ENCODE data around the gene MALAT1. TPM values are rescaled to one million over a fixed set of nuclear protein-coding genes. Genes with fewer than 3 reads are reported as not detected.

MALAT1 gene
- total and polyA plus RNA-seq, 2 of the 13 experiments (the other 11 are each of a cell fraction or from before 2014, with no cell fraction given) = 143 to 1,237 TPM

DNA sequence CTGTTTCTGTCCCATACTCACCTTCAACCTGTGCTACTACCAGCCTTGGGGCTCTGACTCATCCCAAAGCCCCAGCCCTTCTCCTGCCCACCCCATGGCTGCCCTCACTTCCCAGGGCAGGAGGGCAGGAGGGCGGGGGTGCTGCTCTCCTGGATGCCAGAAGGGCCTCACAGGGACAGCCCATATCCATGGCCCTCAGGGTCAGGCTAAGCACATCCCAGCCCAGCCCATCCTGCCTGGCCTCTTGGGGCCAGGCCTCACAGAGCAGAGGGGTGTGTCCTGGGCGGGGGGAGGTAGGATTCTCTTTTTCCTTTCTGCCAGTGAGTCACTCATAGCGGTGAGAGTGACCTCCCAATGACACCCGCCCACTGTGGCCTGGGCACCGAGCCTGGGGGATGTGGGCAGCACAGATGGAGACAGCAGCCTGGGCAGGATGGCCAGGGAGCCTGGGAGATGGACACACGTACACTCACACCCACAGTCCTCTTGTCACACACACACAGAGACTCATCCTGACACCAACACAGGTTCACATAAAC lies 56.9 kb downstream of the MALAT1 start (continued):
- TF ChIP-seq ZNF646 (CRISPR knock-in tag; IDR thresholded peaks at IDR 0.05) (no peak), TFDP1 (CRISPR knock-in tag; IDR thresholded peaks at IDR 0.05; ENCODE audit: borderline replicate concordance) (no peak), IRF2 (CRISPR knock-in tag; IDR thresholded peaks at IDR 0.05) (0 out of 2 replicates have a peak, but pooled peaks have one; percentile 14), NR2F1 (CRISPR knock-in tag; IDR thresholded peaks at IDR 0.05) (peak; percentile 42 to 44; a peak in 1 of 4 replicates), ZMAT3 (CRISPR knock-in tag; conservative IDR thresholded peaks at IDR 0.05) (no peak), ZNF383 (CRISPR knock-in tag; IDR thresholded peaks at IDR 0.05; ENCODE audit: borderline replicate concordance) (no peak), GABPB1 (CRISPR knock-in tag; IDR thresholded peaks at IDR 0.05) (peak; percentile 44; the same call in 1 of the 2 replicates)
- TF ChIP-seq, protein P1, sequence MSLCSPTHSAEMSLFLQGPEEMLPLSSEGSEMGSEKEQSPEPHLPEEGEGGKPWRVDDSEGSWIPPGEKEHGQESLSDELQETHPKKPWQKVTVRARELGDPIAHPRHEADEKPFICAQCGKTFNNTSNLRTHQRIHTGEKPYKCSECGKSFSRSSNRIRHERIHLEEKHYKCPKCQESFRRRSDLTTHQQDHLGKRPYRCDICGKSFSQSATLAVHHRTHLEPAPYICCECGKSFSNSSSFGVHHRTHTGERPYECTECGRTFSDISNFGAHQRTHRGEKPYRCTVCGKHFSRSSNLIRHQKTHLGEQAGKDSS (CRISPR knock-in tag; IDR thresholded peaks at IDR 0.05; ENCODE audit: borderline replicate concordance, low read depth) = peak; percentile 77; the same call in 1 of the 2 replicates
- TF ChIP-seq, protein P2, sequence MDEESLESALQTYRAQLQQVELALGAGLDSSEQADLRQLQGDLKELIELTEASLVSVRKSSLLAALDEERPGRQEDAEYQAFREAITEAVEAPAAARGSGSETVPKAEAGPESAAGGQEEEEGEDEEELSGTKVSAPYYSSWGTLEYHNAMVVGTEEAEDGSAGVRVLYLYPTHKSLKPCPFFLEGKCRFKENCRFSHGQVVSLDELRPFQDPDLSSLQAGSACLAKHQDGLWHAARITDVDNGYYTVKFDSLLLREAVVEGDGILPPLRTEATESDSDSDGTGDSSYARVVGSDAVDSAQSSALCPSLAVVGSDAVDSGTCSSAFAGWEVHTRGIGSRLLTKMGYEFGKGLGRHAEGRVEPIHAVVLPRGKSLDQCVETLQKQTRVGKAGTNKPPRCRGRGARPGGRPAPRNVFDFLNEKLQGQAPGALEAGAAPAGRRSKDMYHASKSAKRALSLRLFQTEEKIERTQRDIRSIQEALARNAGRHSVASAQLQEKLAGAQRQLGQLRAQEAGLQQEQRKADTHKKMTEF (CRISPR knock-in tag; IDR thresholded peaks at IDR 0.05) = peak; percentile 72
- TF ChIP-seq, protein P3, sequence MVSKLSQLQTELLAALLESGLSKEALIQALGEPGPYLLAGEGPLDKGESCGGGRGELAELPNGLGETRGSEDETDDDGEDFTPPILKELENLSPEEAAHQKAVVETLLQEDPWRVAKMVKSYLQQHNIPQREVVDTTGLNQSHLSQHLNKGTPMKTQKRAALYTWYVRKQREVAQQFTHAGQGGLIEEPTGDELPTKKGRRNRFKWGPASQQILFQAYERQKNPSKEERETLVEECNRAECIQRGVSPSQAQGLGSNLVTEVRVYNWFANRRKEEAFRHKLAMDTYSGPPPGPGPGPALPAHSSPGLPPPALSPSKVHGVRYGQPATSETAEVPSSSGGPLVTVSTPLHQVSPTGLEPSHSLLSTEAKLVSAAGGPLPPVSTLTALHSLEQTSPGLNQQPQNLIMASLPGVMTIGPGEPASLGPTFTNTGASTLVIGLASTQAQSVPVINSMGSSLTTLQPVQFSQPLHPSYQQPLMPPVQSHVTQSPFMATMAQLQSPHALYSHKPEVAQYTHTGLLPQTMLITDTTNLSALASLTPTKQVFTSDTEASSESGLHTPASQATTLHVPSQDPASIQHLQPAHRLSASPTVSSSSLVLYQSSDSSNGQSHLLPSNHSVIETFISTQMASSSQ (IDR thresholded peaks at IDR 0.05; ENCODE audit: low read depth) = no peak
- TF ChIP-seq, protein P3 (CRISPR knock-in tag; IDR thresholded peaks at IDR 0.05; ENCODE audit: borderline replicate concordance) = 0 out of 2 replicates have a peak, but pooled peaks have one; percentile 44
- TF ChIP-seq, protein P4, sequence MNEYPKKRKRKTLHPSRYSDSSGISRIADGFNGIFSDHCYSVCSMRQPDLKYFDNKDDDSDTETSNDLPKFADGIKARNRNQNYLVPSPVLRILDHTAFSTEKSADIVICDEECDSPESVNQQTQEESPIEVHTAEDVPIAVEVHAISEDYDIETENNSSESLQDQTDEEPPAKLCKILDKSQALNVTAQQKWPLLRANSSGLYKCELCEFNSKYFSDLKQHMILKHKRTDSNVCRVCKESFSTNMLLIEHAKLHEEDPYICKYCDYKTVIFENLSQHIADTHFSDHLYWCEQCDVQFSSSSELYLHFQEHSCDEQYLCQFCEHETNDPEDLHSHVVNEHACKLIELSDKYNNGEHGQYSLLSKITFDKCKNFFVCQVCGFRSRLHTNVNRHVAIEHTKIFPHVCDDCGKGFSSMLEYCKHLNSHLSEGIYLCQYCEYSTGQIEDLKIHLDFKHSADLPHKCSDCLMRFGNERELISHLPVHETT (CRISPR knock-in tag; conservative IDR thresholded peaks at IDR 0.05) = 0 out of 2 replicates have a peak, but pooled peaks have one; percentile 17

All from HepG2 (cell line).